Endothelial cell of hepatic sinusoid (primary cell): ENCODE results near the gene SNX9.
"Not testable (repeated sequence)": the region's sequence is repeated elsewhere in the genome, so short reads cannot be mapped to it uniquely, and the experiment has no call there.

ENCODE experiments used
- in situ Hi-C: cut with HindIII; loops from 2 replicates; pipeline ENCODE4 v1.10.0; 2017; ENCODE audit warnings: low sequenced_read_pairs

The SNX9 gene

GRCh38 chr6:157823001-157823527 is at the start of gene SNX9:
SNX9 (plus strand) TSS chr6:157823246; CDS start chr6:157823435, 189 bp downstream.
- in situ Hi-C loops, result no loop called here

GRCh38 chr6:157773248-157773773 is 49.7 kb upstream of the SNX9 start:
- in situ Hi-C loops, result no loop called here

GRCh38 chr6:157774153-157775135 is 48.6 kb upstream of the SNX9 start:
- in situ Hi-C loops, result no loop called here

GRCh38 chr6:157775376-157775775 is 47.7 kb upstream of the SNX9 start:
- in situ Hi-C loops, result no loop called here

- in situ Hi-C loops, result no loop called here
Measured at GRCh38 chr6:157777344-157777743, 45.7 kb upstream of the SNX9 start.

GRCh38 chr6:157778719-157779118 is 44.3 kb upstream of the SNX9 start:
- in situ Hi-C loops, result no loop called here

GRCh38 chr6:157779705-157780604 is 43.1 kb upstream of the SNX9 start:
- in situ Hi-C loops, result no loop called here

GRCh38 chr6:157785636-157786035 is 37.4 kb upstream of the SNX9 start:
- in situ Hi-C loops, result no loop called here

- in situ Hi-C loops, result no loop called here
Measured at GRCh38 chr6:157786221-157786620, 36.8 kb upstream of the SNX9 start.

- in situ Hi-C loops, result no loop called here
Measured at GRCh38 chr6:157787080-157787479, 36.0 kb upstream of the SNX9 start.

- in situ Hi-C loops, result no loop called here
Measured at GRCh38 chr6:157788180-157788579, 34.9 kb upstream of the SNX9 start.

- in situ Hi-C loops, result no loop called here
Measured at GRCh38 chr6:157789297-157789696, 33.7 kb upstream of the SNX9 start.

GRCh38 chr6:157789861-157790260 is 33.2 kb upstream of the SNX9 start:
- in situ Hi-C loops, result no loop called here

GRCh38 chr6:157790548-157791160 is 32.4 kb upstream of the SNX9 start:
- in situ Hi-C loops, result no loop called here

- in situ Hi-C loops, result no loop called here
Measured at GRCh38 chr6:157791450-157791849, 31.6 kb upstream of the SNX9 start.

GRCh38 chr6:157792671-157793070 is 30.4 kb upstream of the SNX9 start:
- in situ Hi-C loops, result no loop called here

GRCh38 chr6:157794012-157794411 is 29.0 kb upstream of the SNX9 start:
- in situ Hi-C loops, result not testable (repeated sequence)

- in situ Hi-C loops, result no loop called here
Measured at GRCh38 chr6:157795841-157796240, 27.2 kb upstream of the SNX9 start.

GRCh38 chr6:157798851-157799250 is 24.2 kb upstream of the SNX9 start:
- in situ Hi-C loops, result no loop called here

- in situ Hi-C loops, result not testable (repeated sequence)
Measured at GRCh38 chr6:157799561-157799960, 23.5 kb upstream of the SNX9 start.
